HEK293 (cell line): Measurements from ENCODE around the gene MYL12A.

Source experiments
- AEBP2 ChIP-seq: fragments of 450-650 bp; formaldehyde crosslinking; IDR thresholded peaks from 2 replicates; pipeline ENCODE4 v1.5.1; 2016; ENCODE audit warnings: missing biosample characterization, missing genetic modification characterization, borderline replicate concordance
- ATF2 ChIP-seq: fragments of 450-650 bp; formaldehyde crosslinking; IDR thresholded peaks from 2 replicates; pipeline ENCODE4 v1.5.1; 2016; ENCODE audit warnings: missing biosample characterization, missing genetic modification characterization, low read depth
- ZBTB7A ChIP-seq: fragments of 450-650 bp; formaldehyde crosslinking; IDR thresholded peaks from 2 replicates; pipeline ENCODE4 v1.5.1; 2016; ENCODE audit warnings: low read depth, missing biosample characterization, missing genetic modification characterization
- ZNF211 ChIP-seq: fragments of 450-650 bp; formaldehyde crosslinking; IDR thresholded peaks from 2 replicates; pipeline ENCODE4 v1.5.1; 2016; ENCODE audit warnings: low read depth, missing biosample characterization, missing genetic modification characterization
- ZNF274 ChIP-seq, 2 experiments: fragments of 200-500 bp in 1 of 2; fragments of 450-650 bp in 1 of 2; sonication (Bioruptor generic) in 1 of 2; formaldehyde crosslinking in 1 of 2; IDR thresholded peaks; 2 replicates each; pipeline versions ENCODE4 v1.5.1 to v1.6.1; 2014 to 2016; ENCODE audit warnings: borderline replicate concordance in 1 of 2, inconsistent platforms in 1 of 2, low read length in 1 of 2, missing biosample characterization in 1 of 2, missing genetic modification characterization in 1 of 2
- ZNF416 ChIP-seq: fragments of 450-650 bp; formaldehyde crosslinking; IDR thresholded peaks from 2 replicates; pipeline ENCODE4 v1.5.1; 2016; ENCODE audit warnings: missing biosample characterization, missing genetic modification characterization
- ZNF501 ChIP-seq: fragments of 450-650 bp; formaldehyde crosslinking; IDR thresholded peaks from 2 replicates; pipeline ENCODE4 v1.5.1; 2016; ENCODE audit warnings: missing biosample characterization, missing genetic modification characterization
- TF ChIP-seq, protein P1 (sequence below): fragments of 450-650 bp; formaldehyde crosslinking; IDR thresholded peaks from 2 replicates; pipeline ENCODE4 v1.5.1; 2016; ENCODE audit warnings: missing biosample characterization, missing genetic modification characterization

DNA sequence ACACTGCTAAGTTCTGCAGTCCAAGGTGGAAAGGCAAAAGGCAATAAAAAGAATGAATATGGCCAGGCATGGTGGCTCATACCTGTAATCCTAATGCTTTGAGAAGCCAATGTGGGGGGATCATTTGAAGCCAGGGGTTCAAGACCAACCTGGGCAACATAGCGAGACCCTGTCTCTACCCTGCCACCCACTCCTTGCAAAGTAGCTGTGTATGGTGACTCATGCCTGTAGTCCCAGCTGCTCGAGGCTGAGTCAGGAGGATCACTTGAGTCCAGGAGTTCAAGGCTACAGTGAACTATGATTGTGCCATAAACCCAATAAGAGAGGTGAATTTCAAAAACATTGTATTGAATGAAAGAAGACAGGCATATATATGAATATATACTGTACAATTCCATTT lies 16.8 kb downstream of the MYL12A start:
- TF ChIP-seq ZNF211 (no peak), ZNF501 (no peak), ZNF416 (tag by site-specific recombination) (no peak), AEBP2 (tag by site-specific recombination) (no peak), ATF2 (tag by site-specific recombination) (no peak), ZNF274 (IDR thresholded peaks at IDR 0.05; ENCODE audit: low read length) (no peak), ZNF274 (tag by site-specific recombination; IDR thresholded peaks at IDR 0.05; ENCODE audit: borderline replicate concordance) (no peak), ZBTB7A (no peak)
- TF ChIP-seq, protein P1, sequence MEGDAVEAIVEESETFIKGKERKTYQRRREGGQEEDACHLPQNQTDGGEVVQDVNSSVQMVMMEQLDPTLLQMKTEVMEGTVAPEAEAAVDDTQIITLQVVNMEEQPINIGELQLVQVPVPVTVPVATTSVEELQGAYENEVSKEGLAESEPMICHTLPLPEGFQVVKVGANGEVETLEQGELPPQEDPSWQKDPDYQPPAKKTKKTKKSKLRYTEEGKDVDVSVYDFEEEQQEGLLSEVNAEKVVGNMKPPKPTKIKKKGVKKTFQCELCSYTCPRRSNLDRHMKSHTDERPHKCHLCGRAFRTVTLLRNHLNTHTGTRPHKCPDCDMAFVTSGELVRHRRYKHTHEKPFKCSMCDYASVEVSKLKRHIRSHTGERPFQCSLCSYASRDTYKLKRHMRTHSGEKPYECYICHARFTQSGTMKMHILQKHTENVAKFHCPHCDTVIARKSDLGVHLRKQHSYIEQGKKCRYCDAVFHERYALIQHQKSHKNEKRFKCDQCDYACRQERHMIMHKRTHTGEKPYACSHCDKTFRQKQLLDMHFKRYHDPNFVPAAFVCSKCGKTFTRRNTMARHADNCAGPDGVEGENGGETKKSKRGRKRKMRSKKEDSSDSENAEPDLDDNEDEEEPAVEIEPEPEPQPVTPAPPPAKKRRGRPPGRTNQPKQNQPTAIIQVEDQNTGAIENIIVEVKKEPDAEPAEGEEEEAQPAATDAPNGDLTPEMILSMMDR (tag by site-specific recombination) = no peak
